SK-N-SH (cell line): Measurements from ENCODE around the gene RHBDL1.

Experiments
- CTCF ChIP-seq: fragments of 200-600 bp; sonication (generic); IDR thresholded peaks from 2 replicates; pipeline ENCODE4 v1.6.1; 2017; ENCODE audit warnings: antibody characterized with exemption, mild to moderate bottlenecking, moderate library complexity
- EP300 ChIP-seq, 2 experiments: IDR thresholded peaks; 2 replicates each; pipeline versions ENCODE4 v1.4.0 to v1.6.1; 2012; ENCODE audit warnings: borderline replicate concordance in 1 of 2, low read depth in 1 of 2, low read length in 1 of 2
- USF2 ChIP-seq: fragments of 150-350 bp; IDR thresholded peaks from 2 replicates; pipeline ENCODE4 v1.6.1; 2017; ENCODE audit warnings: antibody characterized with exemption, low read length, low read depth, borderline replicate concordance

GRCh38 chr16:710500-711075, 35.1 kb downstream of the RHBDL1 start:
- no peak for TF ChIP-seq CTCF
- no peak for TF ChIP-seq EP300 (IDR thresholded peaks at IDR 0.05; ENCODE audit: borderline replicate concordance in 1 of 2, low read depth in 1 of 2, low read length in 1 of 2)
- no peak for TF ChIP-seq USF2
